ENCODE results near the gene TBCC. TPM values are rescaled to one million over a fixed set of nuclear protein-coding genes. Genes with fewer than 3 reads are reported as not detected.
A peak's percentile ranks its signal among the peaks of the same experiment; 100 is the strongest.
"Not testable (repeated sequence)": the region's sequence is repeated elsewhere in the genome, so short reads cannot be mapped to it uniquely, and the experiment has no call there.

TBCC gene
- total RNA-seq, 4 donors from 2014 or later, result 5.2 to 43.3 (median 27.3) TPM

GRCh38 chr6:42704251-42704936 is 41.5 kb downstream of the TBCC start:
- H3K4me1 ChIP-seq, result no peaks in the 10 kb centered on the region
- in situ Hi-C loops (cut with MboI; ENCODE audit: low pct_ligation_motif_present in 1 of 4, low pct_unique_long_range_greater_than_20kb in 1 of 4, low sequenced_read_pairs in 3 of 4) (no loop called here), intact Hi-C loops (cut with DNase I; ENCODE audit: low total_unique reads) (no loop called here)
- H3K9me3 ChIP-seq, result no peaks in the 10 kb centered on the region
- WGBS, 2 donors (ENCODE audit: low coverage in 1 of 2), result 61% methylated on average over 24 of the region's 24 CpGs; no CpG with 5 or more reads in 1 of the 2 donors
- no peak overlapping the region for H3K4me3 ChIP-seq
- no peaks in the 10 kb centered on the region for H3K36me3 ChIP-seq
- H3K27me3 ChIP-seq, result no peaks in the 10 kb centered on the region
- H3K27ac ChIP-seq, result no peak overlapping the region
- TF ChIP-seq CTCF (IDR thresholded peaks at IDR 0.05) (no peak), POLR2A (IDR thresholded peaks at IDR 0.05) (no peak), EP300 (IDR thresholded peaks at IDR 0.05; ENCODE audit: low read depth) (no peak), POLR2AphosphoS5 (IDR thresholded peaks at IDR 0.05) (no peak)
- peak; percentile 18 for DNase-seq

GRCh38 chr6:42702786-42703185 is 43.1 kb downstream of the TBCC start:
- H3K36me3 ChIP-seq; H3K9me3 ChIP-seq; intact Hi-C loops (cut with DNase I; ENCODE audit: low total_unique reads); in situ Hi-C loops (cut with MboI; ENCODE audit: low pct_ligation_motif_present in 1 of 4, low pct_unique_long_range_greater_than_20kb in 1 of 4, low sequenced_read_pairs in 3 of 4); H3K27ac ChIP-seq; H3K27me3 ChIP-seq; DNase-seq; H3K4me3 ChIP-seq; H3K4me1 ChIP-seq: not testable (repeated sequence)
- WGBS, 2 donors (ENCODE audit: low coverage in 1 of 2), result 94 to 100% methylated on average over 1 to 3 of the region's 3 CpGs

GRCh38 chr6:42702200-42702599 is 43.7 kb downstream of the TBCC start:
- Histone ChIP-seq H3K4me3 (no peak overlapping the region), H3K27me3 (no peaks in the 10 kb centered on the region), H3K36me3 (no peaks in the 10 kb centered on the region), H3K9me3 (no peaks in the 10 kb centered on the region), H3K27ac (no peak overlapping the region), H3K4me1 (no peaks in the 10 kb centered on the region)
- WGBS, 2 donors (ENCODE audit: low coverage in 1 of 2), result 47 to 60% methylated on average over 1 to 2 of the region's 2 CpGs
- in situ Hi-C loops (cut with MboI; ENCODE audit: low pct_ligation_motif_present in 1 of 4, low pct_unique_long_range_greater_than_20kb in 1 of 4, low sequenced_read_pairs in 3 of 4), result no loop called here
- no peak for DNase-seq
- intact Hi-C loops (cut with DNase I; ENCODE audit: low total_unique reads), result no loop called here
- no peak for TF ChIP-seq CTCF (IDR thresholded peaks at IDR 0.05)
- no peak for TF ChIP-seq POLR2AphosphoS5 (IDR thresholded peaks at IDR 0.05)
- TF ChIP-seq EP300 (IDR thresholded peaks at IDR 0.05; ENCODE audit: low read depth), result no peak
- TF ChIP-seq POLR2A (IDR thresholded peaks at IDR 0.05), result no peak

- Histone ChIP-seq H3K4me3 (no peak overlapping the region), H3K4me1 (peaks cover 0 to 5% (median 0%) of the 10 kb centered on the region in 4 donors), H3K9me3 (no peaks in the 10 kb centered on the region), H3K36me3 (peaks cover 0 to 8% (median under 1%) of the 10 kb centered on the region in 4 donors), H3K27me3 (no peaks in the 10 kb centered on the region), H3K27ac (no peak overlapping the region)
- WGBS, 2 donors (ENCODE audit: low coverage in 1 of 2), result 87% methylated on average over 13 of the region's 13 CpGs; no CpG with 5 or more reads in 1 of the 2 donors
- TF ChIP-seq POLR2AphosphoS5 (IDR thresholded peaks at IDR 0.05) (no peak), POLR2A (IDR thresholded peaks at IDR 0.05) (no peak), CTCF (IDR thresholded peaks at IDR 0.05) (no peak), EP300 (IDR thresholded peaks at IDR 0.05; ENCODE audit: low read depth) (no peak)
- in situ Hi-C loops (cut with MboI; ENCODE audit: low pct_ligation_motif_present in 1 of 4, low pct_unique_long_range_greater_than_20kb in 1 of 4, low sequenced_read_pairs in 3 of 4) (no loop called here), intact Hi-C loops (cut with DNase I; ENCODE audit: low total_unique reads) (no loop called here)
- no peak for DNase-seq
Measured at GRCh38 chr6:42698217-42698616, 47.7 kb downstream of the TBCC start.

- Histone ChIP-seq H3K4me1 (peaks cover 0 to 5% (median 0%) of the 10 kb centered on the region in 4 donors), H3K9me3 (no peaks in the 10 kb centered on the region), H3K36me3 (peaks cover 0 to 18% (median 5%) of the 10 kb centered on the region in 4 donors), H3K27me3 (no peaks in the 10 kb centered on the region), H3K4me3 (no peak overlapping the region), H3K27ac (peak overlapping the region in 3 of 4 donors; percentile 22 to 37 (median 30))
- TF ChIP-seq POLR2A (IDR thresholded peaks at IDR 0.05), result no peak
- TF ChIP-seq POLR2AphosphoS5 (IDR thresholded peaks at IDR 0.05), result no peak
- no peak for TF ChIP-seq CTCF (IDR thresholded peaks at IDR 0.05)
- TF ChIP-seq EP300 (IDR thresholded peaks at IDR 0.05; ENCODE audit: low read depth), result no peak
- intact Hi-C loops (cut with DNase I; ENCODE audit: low total_unique reads), result no loop called here
- no peak for DNase-seq
- in situ Hi-C loops (cut with MboI; ENCODE audit: low pct_ligation_motif_present in 1 of 4, low pct_unique_long_range_greater_than_20kb in 1 of 4, low sequenced_read_pairs in 3 of 4), result no loop called here
- 69 to 88% methylated on average over 2 to 5 of the region's 5 CpGs for WGBS, 2 donors (ENCODE audit: low coverage in 1 of 2)
Measured at GRCh38 chr6:42697268-42697655, 48.6 kb downstream of the TBCC start.
